ENCODE results near the gene TRAPPC8.
"Not testable (repeated sequence)": the region's sequence is repeated elsewhere in the genome, so short reads cannot be mapped to it uniquely, and the experiment has no call there.

The TRAPPC8 gene

DNA sequence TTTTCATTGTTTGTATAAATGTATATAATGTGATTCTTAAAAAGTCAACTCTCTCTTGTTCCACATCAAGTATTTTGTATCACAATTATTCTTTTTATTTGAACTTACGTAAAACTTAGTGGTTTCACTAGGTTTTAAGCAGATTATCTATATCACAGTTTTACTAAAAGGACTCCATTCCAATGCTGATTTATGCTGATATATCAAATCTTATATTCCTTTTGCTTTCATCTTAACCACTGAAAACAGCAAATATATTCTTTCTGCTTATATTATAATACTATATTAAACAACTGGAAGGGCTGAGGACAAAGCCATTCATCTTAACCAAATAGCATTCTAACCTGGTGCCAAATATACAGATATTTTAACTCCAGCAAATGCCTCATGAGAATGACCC is 24.2 kb downstream of the TRAPPC8 start:
- no peak overlapping the region for H3K4me3 ChIP-seq (ENCODE audit: low read length, poor library complexity, severe bottlenecking)
- no peaks in the 10 kb centered on the region for H3K9me3 ChIP-seq (ENCODE audit: insufficient read depth, low read depth, low read length)
- no peaks in the 10 kb centered on the region for H3K27me3 ChIP-seq (ENCODE audit: insufficient read depth, low read length, poor library complexity, severe bottlenecking)
- no peak overlapping the region for H2AFZ ChIP-seq (ENCODE audit: low read length)
- H3K36me3 ChIP-seq (ENCODE audit: insufficient read depth, low read length), result peaks cover 34% of the 10 kb centered on the region; the same call in 1 of the 2 replicates
- H3K4me2 ChIP-seq (ENCODE audit: low read depth, low read length, poor library complexity, severe bottlenecking), result no peak overlapping the region
- H3K9me2 ChIP-seq (replicated peaks; ENCODE audit: low read depth, low read length), result no peaks in the 10 kb centered on the region
- no peak overlapping the region for H3K9ac ChIP-seq (ENCODE audit: low read depth, low read length, poor library complexity, severe bottlenecking)
- H3K4me1 ChIP-seq (ENCODE audit: insufficient read depth, low read length, poor library complexity, severe bottlenecking), result no peaks in the 10 kb centered on the region
- no peaks in the 10 kb centered on the region for H3F3A ChIP-seq (ENCODE audit: low read depth)
- peaks cover 3% of the 10 kb centered on the region; the same call in 1 of the 2 replicates for H3K79me2 ChIP-seq (ENCODE audit: insufficient read depth, low read length)
- TF ChIP-seq, protein P1, sequence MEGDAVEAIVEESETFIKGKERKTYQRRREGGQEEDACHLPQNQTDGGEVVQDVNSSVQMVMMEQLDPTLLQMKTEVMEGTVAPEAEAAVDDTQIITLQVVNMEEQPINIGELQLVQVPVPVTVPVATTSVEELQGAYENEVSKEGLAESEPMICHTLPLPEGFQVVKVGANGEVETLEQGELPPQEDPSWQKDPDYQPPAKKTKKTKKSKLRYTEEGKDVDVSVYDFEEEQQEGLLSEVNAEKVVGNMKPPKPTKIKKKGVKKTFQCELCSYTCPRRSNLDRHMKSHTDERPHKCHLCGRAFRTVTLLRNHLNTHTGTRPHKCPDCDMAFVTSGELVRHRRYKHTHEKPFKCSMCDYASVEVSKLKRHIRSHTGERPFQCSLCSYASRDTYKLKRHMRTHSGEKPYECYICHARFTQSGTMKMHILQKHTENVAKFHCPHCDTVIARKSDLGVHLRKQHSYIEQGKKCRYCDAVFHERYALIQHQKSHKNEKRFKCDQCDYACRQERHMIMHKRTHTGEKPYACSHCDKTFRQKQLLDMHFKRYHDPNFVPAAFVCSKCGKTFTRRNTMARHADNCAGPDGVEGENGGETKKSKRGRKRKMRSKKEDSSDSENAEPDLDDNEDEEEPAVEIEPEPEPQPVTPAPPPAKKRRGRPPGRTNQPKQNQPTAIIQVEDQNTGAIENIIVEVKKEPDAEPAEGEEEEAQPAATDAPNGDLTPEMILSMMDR (conservative IDR thresholded peaks at IDR 0.05; ENCODE audit: low read length), result no peak
- no peak for TF ChIP-seq EZH2phosphoT487 (IDR thresholded peaks at IDR 0.05; ENCODE audit: borderline replicate concordance)
- H4K20me1 ChIP-seq (ENCODE audit: insufficient read depth, low read length, poor library complexity, severe bottlenecking), result no peaks in the 10 kb centered on the region

DNA sequence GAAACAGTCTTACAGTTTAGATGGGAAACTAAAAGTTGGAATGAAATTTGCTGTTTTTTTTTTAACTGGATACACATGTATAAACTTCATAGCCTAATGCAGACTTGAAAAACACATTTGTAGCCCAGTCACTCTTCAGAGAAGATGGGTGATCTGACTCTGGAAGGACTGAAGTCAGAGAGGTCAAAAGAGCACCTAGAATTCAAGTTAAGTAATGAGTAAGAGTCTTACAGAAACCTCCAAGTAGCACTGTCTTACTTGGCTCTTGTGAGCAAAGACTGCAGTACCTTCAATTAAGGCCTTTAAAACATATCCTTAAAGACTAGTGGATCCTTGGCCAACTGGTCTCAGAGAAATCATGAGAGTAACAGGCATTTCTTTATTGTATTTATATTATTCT is 41.9 kb downstream of the TRAPPC8 start:
- Histone ChIP-seq H3K79me2 (ENCODE audit: insufficient read depth, low read length) (no peaks in the 10 kb centered on the region), H3F3A (ENCODE audit: low read depth) (no peaks in the 10 kb centered on the region), H3K4me1 (ENCODE audit: insufficient read depth, low read length, poor library complexity, severe bottlenecking) (no peaks in the 10 kb centered on the region), H3K4me3 (ENCODE audit: low read length, poor library complexity, severe bottlenecking) (no peak overlapping the region), H3K9me3 (ENCODE audit: insufficient read depth, low read depth, low read length) (no peaks in the 10 kb centered on the region), H2AFZ (ENCODE audit: low read length) (no peak overlapping the region), H3K36me3 (ENCODE audit: insufficient read depth, low read length) (peaks cover 59% of the 10 kb centered on the region; the same call in 1 of the 2 replicates), H3K9me2 (replicated peaks; ENCODE audit: low read depth, low read length) (no peaks in the 10 kb centered on the region), H3K9ac (ENCODE audit: low read depth, low read length, poor library complexity, severe bottlenecking) (no peak overlapping the region), H4K20me1 (ENCODE audit: insufficient read depth, low read length, poor library complexity, severe bottlenecking) (no peaks in the 10 kb centered on the region), H3K4me2 (ENCODE audit: low read depth, low read length, poor library complexity, severe bottlenecking) (no peak overlapping the region), H3K27me3 (ENCODE audit: insufficient read depth, low read length, poor library complexity, severe bottlenecking) (no peaks in the 10 kb centered on the region)
- TF ChIP-seq, protein P1 (conservative IDR thresholded peaks at IDR 0.05; ENCODE audit: low read length), result no peak
- no peak for TF ChIP-seq EZH2phosphoT487 (IDR thresholded peaks at IDR 0.05; ENCODE audit: borderline replicate concordance)

DNA sequence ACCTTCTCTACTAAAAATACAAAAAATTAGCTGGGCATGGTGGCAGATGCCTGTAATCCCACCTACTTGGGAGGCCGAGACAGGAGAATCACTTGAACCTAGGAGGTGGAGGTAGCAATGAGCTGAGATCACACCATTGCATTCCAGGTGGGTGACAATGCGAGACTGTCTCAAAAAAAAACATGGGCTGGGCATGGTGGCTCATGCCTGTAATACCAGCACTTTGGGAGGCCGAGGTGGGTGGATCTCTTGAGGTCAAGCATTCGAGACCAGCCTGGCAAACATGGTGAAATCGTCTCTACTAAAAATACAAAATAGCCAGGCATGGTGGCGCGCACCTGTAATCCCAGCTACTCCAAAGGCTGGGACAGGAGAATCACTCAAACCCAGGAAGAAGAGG is 43.2 kb downstream of the TRAPPC8 start:
- H3K4me3 ChIP-seq (ENCODE audit: low read length, poor library complexity, severe bottlenecking); H3K9ac ChIP-seq (ENCODE audit: low read depth, low read length, poor library complexity, severe bottlenecking); H3K4me2 ChIP-seq (ENCODE audit: low read depth, low read length, poor library complexity, severe bottlenecking); H2AFZ ChIP-seq (ENCODE audit: low read length); H3F3A ChIP-seq (ENCODE audit: low read depth); H3K9me3 ChIP-seq (ENCODE audit: insufficient read depth, low read depth, low read length); H3K4me1 ChIP-seq (ENCODE audit: insufficient read depth, low read length, poor library complexity, severe bottlenecking); H4K20me1 ChIP-seq (ENCODE audit: insufficient read depth, low read length, poor library complexity, severe bottlenecking); H3K79me2 ChIP-seq (ENCODE audit: insufficient read depth, low read length); H3K9me2 ChIP-seq (replicated peaks; ENCODE audit: low read depth, low read length); H3K27me3 ChIP-seq (ENCODE audit: insufficient read depth, low read length, poor library complexity, severe bottlenecking): not testable (repeated sequence)
- H3K36me3 ChIP-seq (ENCODE audit: insufficient read depth, low read length), result peaks cover 48% of the 10 kb centered on the region; the same call in 1 of the 2 replicates

DNA sequence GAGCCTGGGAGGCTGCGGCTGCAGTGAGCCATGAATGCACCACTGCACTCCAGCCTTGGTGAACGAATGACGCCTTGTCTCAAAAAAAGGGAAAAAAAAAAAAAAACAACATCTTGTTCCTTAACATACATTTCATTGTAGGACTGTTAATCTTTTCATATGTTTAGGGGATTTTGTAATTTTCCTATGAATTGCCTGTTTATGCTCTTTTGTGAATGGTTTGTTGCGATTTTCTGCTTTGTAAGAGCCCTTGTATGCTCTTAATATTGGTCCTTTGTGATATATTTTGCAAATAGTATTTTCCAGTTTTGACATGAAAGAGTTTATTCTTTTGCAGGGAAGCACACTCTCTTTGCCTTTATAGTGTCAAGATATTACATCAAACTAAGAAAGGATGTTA is 50.0 kb downstream of the TRAPPC8 start:
- Histone ChIP-seq H3K9ac (ENCODE audit: low read depth, low read length, poor library complexity, severe bottlenecking) (no peak overlapping the region), H3K79me2 (ENCODE audit: insufficient read depth, low read length) (no peaks in the 10 kb centered on the region), H3F3A (ENCODE audit: low read depth) (no peaks in the 10 kb centered on the region), H3K9me2 (replicated peaks; ENCODE audit: low read depth, low read length) (no peaks in the 10 kb centered on the region), H3K4me1 (ENCODE audit: insufficient read depth, low read length, poor library complexity, severe bottlenecking) (peaks cover 5% of the 10 kb centered on the region), H3K27me3 (ENCODE audit: insufficient read depth, low read length, poor library complexity, severe bottlenecking) (no peaks in the 10 kb centered on the region), H3K4me2 (ENCODE audit: low read depth, low read length, poor library complexity, severe bottlenecking) (no peak overlapping the region), H3K4me3 (ENCODE audit: low read length, poor library complexity, severe bottlenecking) (no peak overlapping the region), H3K9me3 (ENCODE audit: insufficient read depth, low read depth, low read length) (no peaks in the 10 kb centered on the region), H3K36me3 (ENCODE audit: insufficient read depth, low read length) (peaks cover 25% of the 10 kb centered on the region; the same call in 1 of the 2 replicates), H4K20me1 (ENCODE audit: insufficient read depth, low read length, poor library complexity, severe bottlenecking) (no peaks in the 10 kb centered on the region), H2AFZ (ENCODE audit: low read length) (no peak overlapping the region)
- no peak for TF ChIP-seq EZH2phosphoT487 (IDR thresholded peaks at IDR 0.05; ENCODE audit: borderline replicate concordance)
- TF ChIP-seq, protein P1 (conservative IDR thresholded peaks at IDR 0.05; ENCODE audit: low read length), result no peak
